GM23338 (cell line): ENCODE results near the gene ERVK3-1. TPM values are rescaled to one million over a fixed set of nuclear protein-coding genes. Genes with fewer than 3 reads are reported as not detected.

Experiments
- ATAC-seq: fragments of 200-7000 bp; cut with Tn5 transposase; 3 replicates; pipeline ENCODE4 v1.9.1; 2020
- DNase-seq: peaks from one replicate; pipeline ENCODE4 v3.0.0-alpha.2; 2015; ENCODE audit warnings: low spot score
- H2AFZ ChIP-seq: fragments of 200-600 bp; sonication (generic); 2 replicates; pipeline ENCODE4 v1.8.0; 2016; ENCODE audit warnings: antibody characterized with exemption, mild to moderate bottlenecking, moderate library complexity
- H3F3A ChIP-seq: fragments of 200-600 bp; sonication (generic); replicated peaks from 2 replicates; pipeline ENCODE4 v1.8.0; 2017; ENCODE audit warnings: antibody characterized with exemption, mixed run types, low read depth
- H3K27ac ChIP-seq: fragments of 200-600 bp; sonication (generic); 2 replicates; pipeline ENCODE4 v1.6.1; 2016; ENCODE audit warnings: low read depth
- H3K27me3 ChIP-seq: fragments of 200-600 bp; sonication (generic); 2 replicates; pipeline ENCODE4 v1.8.0; 2016; ENCODE audit warnings: mild to moderate bottlenecking, mixed run types, moderate library complexity; ENCODE audit not compliant: insufficient read depth
- H3K36me3 ChIP-seq: fragments of 200-600 bp; sonication (generic); 2 replicates; pipeline ENCODE4 v1.8.0; 2016; ENCODE audit warnings: mild to moderate bottlenecking; ENCODE audit not compliant: insufficient read depth
- H3K4me1 ChIP-seq: fragments of 200-600 bp; sonication (generic); 2 replicates; pipeline ENCODE4 v1.8.0; 2016; ENCODE audit warnings: mild to moderate bottlenecking, moderate library complexity; ENCODE audit not compliant: insufficient read depth
- H3K4me2 ChIP-seq: fragments of 200-600 bp; sonication (generic); 2 replicates; pipeline ENCODE4 v1.7.1; 2017; ENCODE audit warnings: mixed run types
- H3K4me3 ChIP-seq: fragments of 200-600 bp; sonication (generic); 2 replicates; pipeline ENCODE4 v1.6.1; 2016; ENCODE audit warnings: mixed run types
- H3K79me2 ChIP-seq: fragments of 200-600 bp; sonication (generic); replicated peaks from 2 replicates; pipeline ENCODE4 v1.8.0; 2017; ENCODE audit warnings: mild to moderate bottlenecking; ENCODE audit not compliant: insufficient read depth
- H3K9me2 ChIP-seq: fragments of 200-600 bp; sonication (generic); 2 replicates; pipeline ENCODE4 v1.8.0; 2017; ENCODE audit not compliant: insufficient read depth
- H4K20me1 ChIP-seq: fragments of 200-600 bp; sonication (generic); replicated peaks from 2 replicates; pipeline ENCODE4 v1.8.0; 2017; ENCODE audit warnings: mild to moderate bottlenecking; ENCODE audit not compliant: insufficient read depth
- H3K27ac Mint-ChIP-seq: 2 replicates; pipeline ENCODE4 v1.8.0; 2020; ENCODE audit warnings: inconsistent platforms, mild to moderate bottlenecking, moderate library complexity, mixed read lengths
- H3K27me3 Mint-ChIP-seq: 3 replicates; pipeline ENCODE4 v1.8.0; 2022; ENCODE audit warnings: low read depth, mild to moderate bottlenecking, moderate library complexity, mixed read lengths, inconsistent platforms; ENCODE audit not compliant: insufficient read depth, poor library complexity
- H3K36me3 Mint-ChIP-seq: 3 replicates; pipeline ENCODE4 v1.8.0; 2021; ENCODE audit warnings: low read depth, mild to moderate bottlenecking, inconsistent platforms, moderate library complexity, mixed read lengths
- H3K4me1 Mint-ChIP-seq: 3 replicates; pipeline ENCODE4 v1.8.0; 2020; ENCODE audit warnings: mild to moderate bottlenecking, inconsistent platforms, mixed read lengths
- H3K4me3 Mint-ChIP-seq: 3 replicates; pipeline ENCODE4 v1.8.0; 2021; ENCODE audit warnings: moderate library complexity, mild to moderate bottlenecking, inconsistent platforms, mixed read lengths
- H3K9me3 Mint-ChIP-seq: 3 replicates; pipeline ENCODE4 v1.8.0; 2020; ENCODE audit warnings: moderate library complexity, mild to moderate bottlenecking, inconsistent platforms, mixed read lengths
- CREB1 ChIP-seq: fragments of 250-450 bp; sonication (Bioruptor Pico); IDR thresholded peaks from 2 replicates; pipeline ENCODE4 v1.5.0; 2020; ENCODE audit warnings: low read depth, mild to moderate bottlenecking, moderate library complexity
- CTCF ChIP-seq, 2 experiments: fragments of 200-600 bp in 1 of 2; sonication (generic) in 1 of 2; conservative IDR thresholded peaks; 2 replicates each; pipeline versions ENCODE4 v1.5.1 to v1.6.1; 2016 to 2017; ENCODE audit warnings: antibody characterized with exemption in 2 of 2, low read depth in 2 of 2, mild to moderate bottlenecking in 2 of 2, moderate library complexity in 1 of 2
- ETS1 ChIP-seq: IDR thresholded peaks from 2 replicates; pipeline ENCODE4 v1.6.1; 2016; ENCODE audit warnings: antibody characterized with exemption
- EZH2 ChIP-seq: fragments of 200-600 bp; sonication (generic); IDR thresholded peaks from one replicate; pipeline ENCODE4 v1.8.0; 2017; ENCODE audit warnings: antibody characterized with exemption, mild to moderate bottlenecking, low read depth; ENCODE audit not compliant: unreplicated experiment
- EZH2phosphoT487 ChIP-seq: fragments of 200-600 bp; sonication (generic); IDR thresholded peaks from one replicate; pipeline ENCODE4 v1.8.1; 2018; ENCODE audit warnings: antibody characterized with exemption; ENCODE audit not compliant: unreplicated experiment
- JUNB ChIP-seq: IDR thresholded peaks from one replicate; pipeline ENCODE4 v1.6.1; 2016; ENCODE audit warnings: antibody characterized with exemption; ENCODE audit not compliant: unreplicated experiment
- NANOG ChIP-seq: IDR thresholded peaks from 2 replicates; pipeline ENCODE4 v1.6.1; 2016; ENCODE audit warnings: antibody characterized with exemption, borderline replicate concordance
- POLR2AphosphoS5 ChIP-seq: IDR thresholded peaks from 2 replicates; pipeline ENCODE4 v1.6.1; 2016; ENCODE audit warnings: antibody characterized with exemption, low read depth
- REST ChIP-seq: IDR thresholded peaks from one replicate; pipeline ENCODE4 v1.6.1; 2018; ENCODE audit warnings: antibody characterized with exemption; ENCODE audit not compliant: unreplicated experiment
- STAT1 ChIP-seq: IDR thresholded peaks from one replicate; pipeline ENCODE4 v1.6.1; 2016; ENCODE audit warnings: antibody characterized with exemption; ENCODE audit not compliant: unreplicated experiment
- ZNF114 ChIP-seq: fragments of 250-450 bp; sonication (Bioruptor Pico); IDR thresholded peaks from 2 replicates; pipeline ENCODE4 v1.5.0; 2020; ENCODE audit warnings: mild to moderate bottlenecking, moderate library complexity
- ZNF331 ChIP-seq: fragments of 250-450 bp; sonication (Bioruptor Pico); IDR thresholded peaks from 2 replicates; pipeline ENCODE4 v1.5.0; 2020; ENCODE audit warnings: low read depth, mild to moderate bottlenecking, moderate library complexity
- polyA plus RNA-seq: library from polyadenylated mRNA; unstranded; fragments of >200 nt; fragmentation: Nextera tagmentation; extraction: Ambion mirVana; gene quantifications from 2 replicates; pipeline ENCODE4 v1.2.1, GENCODE V29; 2016
- total RNA-seq: library from RNA; depleted of rRNA; stranded (reverse); fragments of >200 nt; shearing (Covaris generic); gene quantifications from 2 replicates; pipeline ENCODE4 v1.2.3, GENCODE V29; 2014

ERVK3-1 gene
- total and polyA plus RNA-seq, 2 experiments from 2014 or later: 34.4 to 66.2 TPM

- no peak for TF ChIP-seq EZH2
- no peak for TF ChIP-seq ZNF114 (CRISPR knock-in tag)
- no peak for TF ChIP-seq ETS1
- no peak for TF ChIP-seq EZH2phosphoT487
- TF ChIP-seq CTCF (conservative IDR thresholded peaks at IDR 0.05; ENCODE audit: low read depth in 2 of 2): no peak
- no peak for TF ChIP-seq POLR2AphosphoS5
- TF ChIP-seq ZNF331 (CRISPR knock-in tag): no peak
- no peak for TF ChIP-seq JUNB
- TF ChIP-seq REST: no peak
- no peak for TF ChIP-seq CREB1 (CRISPR knock-in tag)
These were observed 922 bp upstream of the ERVK3-1 start (continued) for GRCh38 chr19:58304255-58304654.

GRCh38 chr19:58304748-58305064 lies 471 bp upstream of the ERVK3-1 start:
- H3F3A ChIP-seq: peaks cover 12% of the 10 kb centered on the region; the same call in 1 of the 2 replicates
- no peaks in the 10 kb centered on the region for H3K9me3 Mint-ChIP-seq
- TF ChIP-seq POLR2AphosphoS5 (no peak), JUNB (no peak), ZNF331 (CRISPR knock-in tag) (no peak), STAT1 (no peak), CTCF (conservative IDR thresholded peaks at IDR 0.05; ENCODE audit: low read depth in 2 of 2) (no peak), NANOG (no peak), ETS1 (no peak), CREB1 (CRISPR knock-in tag) (no peak), EZH2phosphoT487 (no peak), EZH2 (no peak), REST (no peak)
- H3K79me2 ChIP-seq: peaks cover 20% of the 10 kb centered on the region
- no peak overlapping the region for H3K27ac ChIP-seq
- peak overlapping the region; percentile 65 for H3K4me2 ChIP-seq
- H3K9me2 ChIP-seq: no peaks in the 10 kb centered on the region
- peaks cover 54% of the 10 kb centered on the region for H3K36me3 Mint-ChIP-seq
- peaks cover 3% of the 10 kb centered on the region for H3K27me3 Mint-ChIP-seq
- no peaks in the 10 kb centered on the region for H3K27me3 ChIP-seq
- H3K27ac Mint-ChIP-seq: peak overlapping the region; percentile 30
- no peak overlapping the region for H2AFZ ChIP-seq
- peak; percentile 51 for ATAC-seq
- H4K20me1 ChIP-seq: peaks cover 31% of the 10 kb centered on the region
- DNase-seq: peak; percentile 52
- H3K36me3 ChIP-seq: 0 out of 2 replicates have a peak, but pooled peaks cover 3% of the 10 kb centered on the region
- peaks cover 6% of the 10 kb centered on the region; the same call in 1 of the 2 replicates for H3K4me1 ChIP-seq
- peak overlapping the region; percentile 71 for H3K4me3 ChIP-seq
- H3K4me1 Mint-ChIP-seq: peaks cover 13% of the 10 kb centered on the region; the same call in 2 of the 3 replicates
- peak overlapping the region; percentile 97 for H3K4me3 Mint-ChIP-seq
